ENCODE measurements around the gene STEAP1. TPM values are rescaled to one million over a fixed set of nuclear protein-coding genes. Genes with fewer than 3 reads are reported as not detected.

Gene STEAP1
- polyA plus RNA-seq, 1 experiment, result 10.1 TPM

DNA sequence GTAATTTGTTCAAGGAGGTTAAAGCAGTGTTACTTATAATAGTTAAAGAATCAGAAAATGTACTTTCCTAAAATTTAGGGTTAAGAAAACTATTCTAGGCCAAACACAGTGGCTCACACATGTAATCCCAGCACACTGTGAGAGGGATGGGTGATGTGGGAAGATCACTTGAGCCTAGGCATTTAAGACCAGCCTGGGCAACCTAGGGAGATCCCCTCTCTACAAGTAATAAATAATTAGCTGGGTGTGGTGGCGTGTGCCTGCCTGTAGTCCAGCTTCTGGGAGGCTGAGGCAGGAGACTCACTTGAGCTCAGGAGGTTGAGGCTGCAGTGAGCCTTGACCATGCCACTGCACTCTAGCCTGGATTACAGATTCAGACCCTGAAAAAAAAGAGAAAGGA lies 53.7 kb downstream of the STEAP1 start:
- no peaks in the 10 kb centered on the region for H3K9me3 ChIP-seq (ENCODE audit: control insufficient read depth, insufficient read depth, low read length)
- no peaks in the 10 kb centered on the region for H3K27me3 ChIP-seq (ENCODE audit: control insufficient read depth, insufficient read depth, low read length)
- no peak overlapping the region for H3K4me3 ChIP-seq (ENCODE audit: low read depth, low read length)
- CTCF ChIA-PET, result interaction anchor here (0.9 to 1.5 kb wide), 2 partner anchors 12 to 55 kb away, joined by 3 read pairs; no protein-coding TSS in a partner anchor
- H3K27ac ChIP-seq (ENCODE audit: low read depth, low read length), result no peak overlapping the region
- DNase-seq (ENCODE audit: low read depth, low spot score), result no peak
- POLR2A ChIA-PET, result no interaction called here
- TF ChIP-seq CTCF (IDR thresholded peaks at IDR 0.05; ENCODE audit: low read depth, low read length), result no peak

DNA sequence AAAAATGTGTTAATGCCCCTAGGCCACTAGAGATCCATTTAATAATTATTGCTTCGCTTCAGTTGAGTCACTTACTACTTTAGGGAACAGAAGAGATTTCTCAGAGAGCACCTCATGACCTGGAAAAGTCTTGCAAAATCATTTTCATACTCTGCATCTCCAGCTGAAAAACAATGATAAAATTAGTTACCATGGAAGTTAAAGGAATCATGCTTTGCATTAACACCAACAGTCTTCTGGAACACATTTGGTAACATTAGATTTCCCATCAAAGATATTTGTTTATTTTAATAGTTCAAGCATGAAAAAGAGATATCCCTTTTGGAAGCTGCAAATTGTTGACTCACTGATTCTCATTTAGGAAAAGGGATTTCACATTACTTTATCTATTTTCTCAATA lies 55.5 kb downstream of the STEAP1 start:
- H3K27me3 ChIP-seq (ENCODE audit: control insufficient read depth, insufficient read depth, low read length), result no peaks in the 10 kb centered on the region
- no peak overlapping the region for H3K27ac ChIP-seq (ENCODE audit: low read depth, low read length)
- TF ChIP-seq CTCF (IDR thresholded peaks at IDR 0.05; ENCODE audit: low read depth, low read length), result no peak
- no peak overlapping the region for H3K4me3 ChIP-seq (ENCODE audit: low read depth, low read length)
- no peaks in the 10 kb centered on the region for H3K9me3 ChIP-seq (ENCODE audit: control insufficient read depth, insufficient read depth, low read length)
- DNase-seq (ENCODE audit: low read depth, low spot score), result no peak
- ChIA-PET POLR2A (no interaction called here), CTCF (interaction anchor here (0.7 kb wide), 1 partner anchor 218 kb away, joined by 3 read pairs; no protein-coding TSS in a partner anchor)

GRCh38 chr7:90210475-90210874 lies 56.2 kb downstream of the STEAP1 start:
- ChIA-PET POLR2A (interaction anchor here (1.4 kb wide), 1 partner anchor 57 kb away, joined by 5 read pairs; the partner anchor contains the start of gene STEAP1), CTCF (interaction anchor here (0.7 to 2.5 kb wide), 11 partner anchors 13 to 217 kb away, joined by 3 to 21 read pairs (median 6); partner anchors contain the start of genes GTPBP10 and STEAP1)
- no peak for TF ChIP-seq CTCF (IDR thresholded peaks at IDR 0.05; ENCODE audit: low read depth, low read length)
- H3K9me3 ChIP-seq (ENCODE audit: control insufficient read depth, insufficient read depth, low read length), result no peaks in the 10 kb centered on the region
- H3K27me3 ChIP-seq (ENCODE audit: control insufficient read depth, insufficient read depth, low read length), result no peaks in the 10 kb centered on the region
- no peak for DNase-seq (ENCODE audit: low read depth, low spot score)
- no peak overlapping the region for H3K27ac ChIP-seq (ENCODE audit: low read depth, low read length)
- no peak overlapping the region for H3K4me3 ChIP-seq (ENCODE audit: low read depth, low read length)

GRCh38 chr7:90210981-90211380 lies 56.7 kb downstream of the STEAP1 start:
- no peak for TF ChIP-seq CTCF (IDR thresholded peaks at IDR 0.05; ENCODE audit: low read depth, low read length)
- Histone ChIP-seq H3K4me3 (ENCODE audit: low read depth, low read length) (peak overlapping the region; percentile 67), H3K27ac (ENCODE audit: low read depth, low read length) (peak overlapping the region; percentile 59), H3K27me3 (ENCODE audit: control insufficient read depth, insufficient read depth, low read length) (no peaks in the 10 kb centered on the region), H3K9me3 (ENCODE audit: control insufficient read depth, insufficient read depth, low read length) (no peaks in the 10 kb centered on the region)
- CTCF ChIA-PET, result interaction anchor here (0.6 to 2.5 kb wide), 39 partner anchors 12 to 295 kb away, joined by 3 to 21 read pairs (median 5); partner anchors contain the start of genes CFAP69, CLDN12, GTPBP10 and STEAP1
- no peak for DNase-seq (ENCODE audit: low read depth, low spot score)
- POLR2A ChIA-PET, result interaction anchor here (1.2 to 1.4 kb wide), 3 partner anchors 12 to 57 kb away, joined by 3 to 9 read pairs (median 5); partner anchors contain the start of gene STEAP1

GRCh38 chr7:90211391-90212148 lies 57.3 kb downstream of the STEAP1 start, which contains the start of gene STEAP2:
Gene STEAP2 (plus strand): TSS chr7:90211740. CDS start chr7:90225083, 13,343 bp downstream.
- Histone ChIP-seq H3K27me3 (ENCODE audit: control insufficient read depth, insufficient read depth, low read length) (no peaks in the 10 kb centered on the region), H3K9me3 (ENCODE audit: control insufficient read depth, insufficient read depth, low read length) (no peaks in the 10 kb centered on the region), H3K4me3 (ENCODE audit: low read depth, low read length) (peak within 1 kb of the TSS; percentile 67), H3K27ac (ENCODE audit: low read depth, low read length) (peak within 1 kb of the TSS; percentile 59)
- DNase-seq (ENCODE audit: low read depth, low spot score), result peak; percentile 73
- CTCF ChIA-PET, result interaction anchor here (0.6 to 2.5 kb wide), 41 partner anchors 12 to 1610 kb away, joined by 3 to 21 read pairs (median 5); partner anchors contain the start of genes CFAP69, CLDN12, GTPBP10 and STEAP1
- POLR2A ChIA-PET, result interaction anchor here (0.6 to 1.4 kb wide), 5 partner anchors 11 to 463 kb away, joined by 3 to 9 read pairs (median 7); partner anchors contain the start of gene STEAP1
- TF ChIP-seq CTCF (IDR thresholded peaks at IDR 0.05; ENCODE audit: low read depth, low read length), result peak; percentile 75

Measured in AG04450 (cell line).